ENCODE measurements around the gene EMILIN3. TPM values are rescaled to one million over a fixed set of nuclear protein-coding genes. Genes with fewer than 3 reads are reported as not detected.

EMILIN3 gene
- total RNA-seq, 1 donor from 2014 or later: 4.2 TPM

GRCh38 chr20:41394931-41395666 is 28.5 kb upstream of the EMILIN3 start:
- DNase-seq: peak; percentile 51

GRCh38 chr20:41394081-41394480 is 27.5 kb upstream of the EMILIN3 start:
- no peak overlapping the region for H3K4me3 ChIP-seq
- TF ChIP-seq, protein P1, sequence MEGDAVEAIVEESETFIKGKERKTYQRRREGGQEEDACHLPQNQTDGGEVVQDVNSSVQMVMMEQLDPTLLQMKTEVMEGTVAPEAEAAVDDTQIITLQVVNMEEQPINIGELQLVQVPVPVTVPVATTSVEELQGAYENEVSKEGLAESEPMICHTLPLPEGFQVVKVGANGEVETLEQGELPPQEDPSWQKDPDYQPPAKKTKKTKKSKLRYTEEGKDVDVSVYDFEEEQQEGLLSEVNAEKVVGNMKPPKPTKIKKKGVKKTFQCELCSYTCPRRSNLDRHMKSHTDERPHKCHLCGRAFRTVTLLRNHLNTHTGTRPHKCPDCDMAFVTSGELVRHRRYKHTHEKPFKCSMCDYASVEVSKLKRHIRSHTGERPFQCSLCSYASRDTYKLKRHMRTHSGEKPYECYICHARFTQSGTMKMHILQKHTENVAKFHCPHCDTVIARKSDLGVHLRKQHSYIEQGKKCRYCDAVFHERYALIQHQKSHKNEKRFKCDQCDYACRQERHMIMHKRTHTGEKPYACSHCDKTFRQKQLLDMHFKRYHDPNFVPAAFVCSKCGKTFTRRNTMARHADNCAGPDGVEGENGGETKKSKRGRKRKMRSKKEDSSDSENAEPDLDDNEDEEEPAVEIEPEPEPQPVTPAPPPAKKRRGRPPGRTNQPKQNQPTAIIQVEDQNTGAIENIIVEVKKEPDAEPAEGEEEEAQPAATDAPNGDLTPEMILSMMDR (IDR thresholded peaks at IDR 0.05; ENCODE audit: borderline replicate concordance): no peak
- intact Hi-C loops (cut with micrococcal nuclease): no loop called here
- H3K36me3 ChIP-seq: no peaks in the 10 kb centered on the region
- DNase-seq: no peak
- no peaks in the 10 kb centered on the region for H3K9me3 ChIP-seq (replicated peaks)
- peak overlapping the region; percentile 78 for H3K27ac ChIP-seq (replicated peaks)
- peaks cover 58% of the 10 kb centered on the region for H3K4me1 ChIP-seq
- H3K27me3 ChIP-seq (ENCODE audit: low read depth): no peaks in the 10 kb centered on the region

More at GRCh38 chr20:41394931-41395666, 28.5 kb upstream of the EMILIN3 start:
- no peaks in the 10 kb centered on the region for H3K9me3 ChIP-seq (replicated peaks)
- no peak overlapping the region for H3K4me3 ChIP-seq
- H3K4me1 ChIP-seq: peaks cover 58% of the 10 kb centered on the region
- intact Hi-C loops (cut with micrococcal nuclease): no loop called here
- peak overlapping the region; percentile 78 for H3K27ac ChIP-seq (replicated peaks)
- H3K27me3 ChIP-seq (ENCODE audit: low read depth): no peaks in the 10 kb centered on the region
- no peaks in the 10 kb centered on the region for H3K36me3 ChIP-seq
- TF ChIP-seq, protein P1 (IDR thresholded peaks at IDR 0.05; ENCODE audit: borderline replicate concordance): no peak

DNA sequence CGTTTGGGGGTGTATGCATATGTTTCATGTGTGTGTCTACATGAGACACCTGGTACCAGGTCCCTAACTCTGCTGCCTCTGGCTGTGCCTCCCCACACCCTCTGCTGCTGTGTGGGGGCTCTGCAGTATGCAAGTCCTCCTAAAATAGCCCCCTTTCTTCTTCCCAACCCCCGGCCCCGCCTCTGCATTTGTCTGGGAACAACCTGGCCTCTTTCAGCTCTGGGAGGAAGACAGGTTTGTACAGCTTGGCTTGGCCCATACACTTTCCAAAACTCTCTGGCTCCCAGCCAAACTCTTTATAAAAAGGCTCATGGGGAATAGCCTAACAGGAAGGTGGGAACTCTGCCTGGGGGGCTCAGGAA is 27.1 kb upstream of the EMILIN3 start:
- Histone ChIP-seq H3K27ac (replicated peaks) (peak overlapping the region; percentile 78), H3K27me3 (ENCODE audit: low read depth) (no peaks in the 10 kb centered on the region), H3K36me3 (no peaks in the 10 kb centered on the region), H3K9me3 (replicated peaks) (no peaks in the 10 kb centered on the region), H3K4me1 (peaks cover 58% of the 10 kb centered on the region), H3K4me3 (no peak overlapping the region)
- intact Hi-C loops (cut with micrococcal nuclease): no loop called here
- DNase-seq: no peak
- TF ChIP-seq, protein P1 (IDR thresholded peaks at IDR 0.05; ENCODE audit: borderline replicate concordance): no peak

GRCh38 chr20:41392871-41393704 is 26.5 kb upstream of the EMILIN3 start:
- peaks cover 55% of the 10 kb centered on the region for H3K4me1 ChIP-seq
- no peak overlapping the region for H3K4me3 ChIP-seq
- intact Hi-C loops (cut with micrococcal nuclease): no loop called here
- no peaks in the 10 kb centered on the region for H3K27me3 ChIP-seq (ENCODE audit: low read depth)
- H3K9me3 ChIP-seq (replicated peaks): no peaks in the 10 kb centered on the region
- no peaks in the 10 kb centered on the region for H3K36me3 ChIP-seq
- H3K27ac ChIP-seq (replicated peaks): peak overlapping the region; percentile 78
- TF ChIP-seq, protein P1 (IDR thresholded peaks at IDR 0.05; ENCODE audit: borderline replicate concordance): no peak
- peak; percentile 82 for DNase-seq

DNA sequence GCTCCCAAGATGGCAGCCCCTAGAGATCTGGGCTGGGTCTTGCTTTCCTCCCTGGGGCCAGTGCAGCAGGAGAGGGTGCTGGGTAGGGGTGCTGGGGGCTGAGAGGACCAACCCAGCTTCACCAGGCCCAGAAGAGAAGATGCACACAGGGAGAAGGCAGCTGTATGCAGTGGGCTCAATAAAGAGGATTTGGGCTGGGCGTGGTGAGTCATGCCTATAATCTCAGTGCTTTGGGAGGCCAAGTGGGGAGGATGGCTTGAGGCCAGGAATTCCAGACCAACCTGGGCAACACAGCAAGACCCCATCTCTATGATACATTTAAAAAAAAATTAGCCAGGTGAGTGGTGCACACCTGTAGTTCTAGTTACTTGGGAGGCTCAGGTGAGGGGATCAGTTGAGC is 25.7 kb upstream of the EMILIN3 start:
- TF ChIP-seq, protein P1 (IDR thresholded peaks at IDR 0.05; ENCODE audit: borderline replicate concordance): no peak
- Histone ChIP-seq H3K4me3 (no peak overlapping the region), H3K9me3 (replicated peaks) (no peaks in the 10 kb centered on the region), H3K4me1 (peaks cover 57% of the 10 kb centered on the region), H3K36me3 (no peaks in the 10 kb centered on the region), H3K27me3 (ENCODE audit: low read depth) (no peaks in the 10 kb centered on the region), H3K27ac (replicated peaks) (peak overlapping the region; percentile 78)
- intact Hi-C loops (cut with micrococcal nuclease): no loop called here
- no peak for DNase-seq

Measured in left ventricle myocardium inferior (tissue), 1 donor.